ENCODE data around the gene MBD1. TPM values are rescaled to one million over a fixed set of nuclear protein-coding genes. Genes with fewer than 3 reads are reported as not detected.
"Not testable (repeated sequence)": the region's sequence is repeated elsewhere in the genome, so short reads cannot be mapped to it uniquely, and the experiment has no call there.

The MBD1 gene
- total RNA-seq, 1 donor from 2014 or later: 53.4 TPM

DNA sequence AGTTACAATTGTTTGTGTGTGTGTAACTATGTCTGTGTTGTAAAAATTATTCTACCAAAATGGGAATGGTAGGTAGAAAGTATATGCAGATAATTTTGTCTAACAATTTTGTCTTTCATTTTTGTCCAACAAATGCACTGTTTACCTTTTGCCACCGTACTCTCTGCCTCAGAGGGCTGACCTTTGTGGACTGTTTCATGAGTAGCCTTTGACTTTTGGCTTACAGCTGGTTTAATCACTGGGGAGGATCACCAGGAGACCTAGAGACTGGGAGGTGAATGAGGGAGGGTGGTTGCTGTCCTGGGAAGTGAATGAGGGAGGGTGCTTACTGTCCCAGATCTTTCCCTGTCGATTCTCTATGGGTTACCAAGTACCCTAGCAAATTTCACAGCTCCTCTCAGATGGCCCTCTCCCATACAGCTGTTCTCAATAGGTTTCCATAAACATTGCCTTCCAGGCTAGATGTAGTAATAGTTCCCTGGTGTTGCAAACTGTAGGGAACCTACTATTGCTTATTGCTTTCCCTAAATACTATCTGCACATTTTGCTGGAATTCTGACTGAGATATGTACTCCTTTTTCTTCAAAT lies 32.6 kb upstream of the MBD1 start:
- Histone ChIP-seq H3K4me1 (no peaks in the 10 kb centered on the region), H3K4me3 (no peak overlapping the region), H3K9me3 (no peaks in the 10 kb centered on the region), H3K36me3 (no peaks in the 10 kb centered on the region), H3K27ac (no peak overlapping the region), H3K27me3 (no peaks in the 10 kb centered on the region)
- intact Hi-C loops (cut with DNase I): no loop called here
- no peak for DNase-seq (ENCODE audit: low spot score in 2 of 2)
- TF ChIP-seq, protein P1, sequence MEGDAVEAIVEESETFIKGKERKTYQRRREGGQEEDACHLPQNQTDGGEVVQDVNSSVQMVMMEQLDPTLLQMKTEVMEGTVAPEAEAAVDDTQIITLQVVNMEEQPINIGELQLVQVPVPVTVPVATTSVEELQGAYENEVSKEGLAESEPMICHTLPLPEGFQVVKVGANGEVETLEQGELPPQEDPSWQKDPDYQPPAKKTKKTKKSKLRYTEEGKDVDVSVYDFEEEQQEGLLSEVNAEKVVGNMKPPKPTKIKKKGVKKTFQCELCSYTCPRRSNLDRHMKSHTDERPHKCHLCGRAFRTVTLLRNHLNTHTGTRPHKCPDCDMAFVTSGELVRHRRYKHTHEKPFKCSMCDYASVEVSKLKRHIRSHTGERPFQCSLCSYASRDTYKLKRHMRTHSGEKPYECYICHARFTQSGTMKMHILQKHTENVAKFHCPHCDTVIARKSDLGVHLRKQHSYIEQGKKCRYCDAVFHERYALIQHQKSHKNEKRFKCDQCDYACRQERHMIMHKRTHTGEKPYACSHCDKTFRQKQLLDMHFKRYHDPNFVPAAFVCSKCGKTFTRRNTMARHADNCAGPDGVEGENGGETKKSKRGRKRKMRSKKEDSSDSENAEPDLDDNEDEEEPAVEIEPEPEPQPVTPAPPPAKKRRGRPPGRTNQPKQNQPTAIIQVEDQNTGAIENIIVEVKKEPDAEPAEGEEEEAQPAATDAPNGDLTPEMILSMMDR (IDR thresholded peaks at IDR 0.05): no peak

DNA sequence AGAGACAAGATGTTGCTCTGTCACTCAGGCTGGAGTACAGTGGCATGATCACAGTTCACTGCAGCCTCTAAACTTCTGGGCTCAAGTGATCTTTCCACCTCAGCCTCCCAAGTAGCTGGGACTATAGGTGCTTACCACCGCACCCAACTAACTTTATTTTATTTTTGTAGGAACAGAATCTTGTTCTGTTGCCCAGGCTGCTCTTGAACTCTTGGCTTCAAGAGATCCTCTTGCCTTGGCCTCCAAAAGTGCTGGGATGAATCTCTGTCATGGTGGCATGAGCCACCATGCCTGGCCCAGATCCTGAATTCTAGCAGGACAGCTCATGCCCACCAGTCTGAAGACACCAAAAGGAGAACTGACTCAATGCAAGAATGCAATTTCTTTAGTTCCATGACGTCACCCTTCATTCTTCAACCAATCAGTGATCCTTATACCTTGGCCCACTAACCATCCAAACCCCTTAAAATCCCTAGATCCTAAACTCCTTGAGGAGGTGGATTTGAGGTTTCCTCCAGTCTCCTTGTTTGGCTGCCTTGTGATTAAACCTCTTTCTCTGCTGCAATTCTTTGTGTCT lies 31.8 kb upstream of the MBD1 start:
- Histone ChIP-seq H3K4me3 (no peak overlapping the region), H3K27me3 (no peaks in the 10 kb centered on the region), H3K4me1 (no peaks in the 10 kb centered on the region), H3K9me3 (no peaks in the 10 kb centered on the region), H3K36me3 (no peaks in the 10 kb centered on the region), H3K27ac (no peak overlapping the region)
- DNase-seq (ENCODE audit: low spot score in 2 of 2): no peak
- TF ChIP-seq, protein P1 (IDR thresholded peaks at IDR 0.05): no peak
- intact Hi-C loops (cut with DNase I): no loop called here

DNA sequence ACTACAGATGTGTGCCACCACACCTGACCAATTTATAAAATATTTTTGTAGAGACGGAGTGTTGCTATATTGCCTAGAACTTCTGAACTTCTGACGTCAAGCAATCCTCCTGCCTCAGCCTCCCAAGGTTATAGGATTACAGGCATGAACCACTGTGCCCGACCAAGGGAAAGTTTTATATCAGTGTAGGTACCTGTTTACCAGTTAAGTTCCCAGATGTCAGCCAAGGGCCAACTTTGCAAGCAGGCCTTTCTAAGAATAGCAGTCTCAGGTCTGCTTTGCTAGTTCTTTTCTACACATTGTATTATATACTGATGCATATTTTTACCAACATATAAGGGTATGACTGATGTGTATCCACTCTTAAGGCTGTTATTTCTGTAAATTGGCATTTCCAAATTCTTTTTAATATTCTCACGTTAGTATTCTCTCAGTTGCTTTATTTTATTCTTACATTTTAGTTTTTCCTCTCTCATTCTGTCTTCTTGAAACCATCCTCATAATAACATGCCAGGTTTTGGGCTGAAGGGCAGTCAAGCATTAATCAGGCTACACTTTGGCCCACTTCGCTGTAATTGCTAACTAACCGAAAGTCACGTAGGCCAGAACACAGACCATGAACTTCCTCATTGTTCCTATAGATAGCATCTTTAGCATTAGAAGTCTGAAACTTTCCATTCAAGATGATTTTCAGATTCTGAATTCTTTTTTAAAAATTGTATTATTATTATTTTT lies 31.1 kb upstream of the MBD1 start:
- TF ChIP-seq, protein P1 (IDR thresholded peaks at IDR 0.05): no peak
- no peak overlapping the region for H3K4me3 ChIP-seq
- H3K27me3 ChIP-seq: no peaks in the 10 kb centered on the region
- no peaks in the 10 kb centered on the region for H3K9me3 ChIP-seq
- no peaks in the 10 kb centered on the region for H3K4me1 ChIP-seq
- H3K27ac ChIP-seq: no peak overlapping the region
- no peak for DNase-seq (ENCODE audit: low spot score in 2 of 2)
- no peaks in the 10 kb centered on the region for H3K36me3 ChIP-seq
- intact Hi-C loops (cut with DNase I): no loop called here

DNA sequence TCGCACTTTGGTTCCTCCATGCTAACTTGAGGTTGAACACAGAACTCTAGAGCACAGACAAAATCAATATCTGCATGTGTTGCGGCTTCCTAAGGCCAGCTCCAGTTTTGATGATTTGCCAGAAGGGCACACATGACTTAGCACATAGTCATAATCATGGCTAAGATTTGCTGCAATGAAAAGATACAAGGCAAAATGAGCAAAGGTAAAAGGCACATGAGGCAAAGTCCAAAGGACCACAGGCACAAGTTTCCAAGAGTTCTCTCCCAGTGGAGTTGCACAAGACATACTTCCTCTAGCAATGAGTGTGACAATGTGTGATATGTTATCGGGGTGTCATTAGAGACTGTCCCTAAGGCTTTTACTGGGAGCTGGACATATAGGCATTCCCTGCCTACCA lies 30.3 kb upstream of the MBD1 start:
- H3K4me1 ChIP-seq: peaks cover 0 to 4% of the 10 kb centered on the region in 2 donors
- H3K9me3 ChIP-seq: no peaks in the 10 kb centered on the region
- no peaks in the 10 kb centered on the region for H3K27me3 ChIP-seq
- no peak overlapping the region for H3K27ac ChIP-seq
- H3K4me3 ChIP-seq: no peak overlapping the region
- intact Hi-C loops (cut with DNase I): no loop called here
- TF ChIP-seq, protein P1 (IDR thresholded peaks at IDR 0.05): no peak
- no peak for DNase-seq (ENCODE audit: low spot score in 2 of 2)
- no peaks in the 10 kb centered on the region for H3K36me3 ChIP-seq

DNA sequence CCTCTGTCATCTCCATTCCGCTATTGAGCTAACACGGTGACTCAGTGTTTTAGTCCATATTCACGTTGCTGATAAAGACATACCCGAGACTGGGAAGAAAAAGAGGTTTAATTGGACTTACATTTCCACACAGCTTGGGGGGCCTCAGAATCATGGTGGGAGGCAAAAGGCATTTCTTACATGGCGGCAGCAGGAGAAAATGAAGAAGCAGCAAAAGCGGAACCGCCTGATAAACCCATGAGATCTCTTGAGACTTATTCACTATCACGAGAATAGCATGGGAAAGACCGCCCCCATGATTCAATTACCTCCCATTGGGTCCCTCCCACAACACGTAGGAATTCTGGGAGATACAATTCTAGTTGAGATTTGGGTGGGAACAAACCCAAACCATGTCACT lies 28.8 kb upstream of the MBD1 start:
- H3K4me3 ChIP-seq: no peak overlapping the region
- peaks cover 0 to 4% of the 10 kb centered on the region in 2 donors for H3K4me1 ChIP-seq
- no peaks in the 10 kb centered on the region for H3K27me3 ChIP-seq
- H3K27ac ChIP-seq: no peak overlapping the region
- intact Hi-C loops (cut with DNase I): no loop called here
- no peaks in the 10 kb centered on the region for H3K9me3 ChIP-seq
- no peak for DNase-seq (ENCODE audit: low spot score in 2 of 2)
- TF ChIP-seq, protein P1 (IDR thresholded peaks at IDR 0.05): no peak
- no peaks in the 10 kb centered on the region for H3K36me3 ChIP-seq

DNA sequence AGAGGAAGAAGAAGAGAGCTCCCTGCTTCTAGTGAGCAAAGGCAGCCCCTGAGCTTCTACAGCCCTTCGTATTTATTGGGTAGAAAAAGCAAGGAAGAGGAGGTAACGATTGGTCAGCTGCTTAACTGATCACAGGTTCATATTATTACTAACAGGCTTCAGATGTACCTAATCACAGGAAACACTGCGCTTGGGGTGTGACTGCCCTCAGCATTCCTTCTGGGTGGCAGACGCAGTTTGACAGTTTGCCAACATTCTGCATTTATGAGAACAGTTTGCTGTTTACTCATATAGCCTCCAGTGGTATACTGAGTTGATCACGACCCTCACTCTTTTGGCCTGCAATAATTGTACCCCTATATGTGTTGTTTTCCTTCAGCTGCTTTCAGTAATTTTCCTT lies 27.5 kb upstream of the MBD1 start:
- H3K4me1 ChIP-seq; H3K27ac ChIP-seq; DNase-seq (ENCODE audit: low spot score in 2 of 2); H3K27me3 ChIP-seq; H3K36me3 ChIP-seq; H3K9me3 ChIP-seq; H3K4me3 ChIP-seq: not testable (repeated sequence)
- intact Hi-C loops (cut with DNase I): loop anchor here (5.0 kb wide), 1 partner anchor 42 kb away; the partner anchor contains the start of gene CFAP53
